GM10248 (cell line): ENCODE results near the gene ECT2L.

ENCODE experiments used
- CTCF ChIA-PET: fragments of 300-600 bp; sonication (Branson Sonifier 250); formaldehyde crosslinking; extraction: SDS; loops from one replicate; lab custom pipeline; 2021; ENCODE audit warnings: antibody characterized with exemption; lab: Yijun Ruan, JAX
- POLR2A ChIA-PET: fragments of 350-650 bp; sonication (Branson Sonifier 250); formaldehyde crosslinking; extraction: SDS; loops from one replicate; lab custom pipeline; 2020; ENCODE audit warnings: antibody characterized with exemption; lab: Yijun Ruan, JAX
- DNase-seq: peaks from one replicate; pipeline ENCODE4 v3.0.0; 2012; ENCODE audit errors: extremely low spot score
- TF ChIP-seq, protein P1 (sequence below): IDR thresholded peaks from 2 replicates; pipeline ENCODE4 v1.5.1; 2012; ENCODE audit warnings: mild to moderate bottlenecking, low read depth; ENCODE audit errors: extremely low read depth, missing control alignments, control extremely low read depth

ECT2L gene

DNA sequence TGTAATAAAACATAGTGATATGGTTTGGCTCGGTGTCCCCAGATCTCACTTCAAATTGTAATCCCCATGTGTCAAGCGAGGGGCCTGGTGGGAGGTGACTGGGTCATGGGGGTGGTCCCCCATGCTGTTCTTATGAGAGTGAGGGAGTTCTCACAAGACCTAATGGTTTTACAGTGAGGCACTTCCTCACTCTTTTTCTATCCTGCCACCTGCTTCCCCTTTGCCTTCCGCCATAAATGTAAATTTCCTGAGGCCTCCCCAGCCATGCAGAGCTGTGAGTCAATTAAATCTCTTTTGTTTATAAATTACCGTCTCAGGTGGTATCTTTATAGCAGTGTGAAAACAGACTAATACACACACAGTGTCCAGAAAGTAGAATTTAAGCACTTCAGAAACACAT is 113.6 kb downstream of the ECT2L start:
- TF ChIP-seq, protein P1, sequence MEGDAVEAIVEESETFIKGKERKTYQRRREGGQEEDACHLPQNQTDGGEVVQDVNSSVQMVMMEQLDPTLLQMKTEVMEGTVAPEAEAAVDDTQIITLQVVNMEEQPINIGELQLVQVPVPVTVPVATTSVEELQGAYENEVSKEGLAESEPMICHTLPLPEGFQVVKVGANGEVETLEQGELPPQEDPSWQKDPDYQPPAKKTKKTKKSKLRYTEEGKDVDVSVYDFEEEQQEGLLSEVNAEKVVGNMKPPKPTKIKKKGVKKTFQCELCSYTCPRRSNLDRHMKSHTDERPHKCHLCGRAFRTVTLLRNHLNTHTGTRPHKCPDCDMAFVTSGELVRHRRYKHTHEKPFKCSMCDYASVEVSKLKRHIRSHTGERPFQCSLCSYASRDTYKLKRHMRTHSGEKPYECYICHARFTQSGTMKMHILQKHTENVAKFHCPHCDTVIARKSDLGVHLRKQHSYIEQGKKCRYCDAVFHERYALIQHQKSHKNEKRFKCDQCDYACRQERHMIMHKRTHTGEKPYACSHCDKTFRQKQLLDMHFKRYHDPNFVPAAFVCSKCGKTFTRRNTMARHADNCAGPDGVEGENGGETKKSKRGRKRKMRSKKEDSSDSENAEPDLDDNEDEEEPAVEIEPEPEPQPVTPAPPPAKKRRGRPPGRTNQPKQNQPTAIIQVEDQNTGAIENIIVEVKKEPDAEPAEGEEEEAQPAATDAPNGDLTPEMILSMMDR: no peak
- no peak for DNase-seq
- ChIA-PET CTCF (no interaction called here), POLR2A (no interaction called here)

DNA sequence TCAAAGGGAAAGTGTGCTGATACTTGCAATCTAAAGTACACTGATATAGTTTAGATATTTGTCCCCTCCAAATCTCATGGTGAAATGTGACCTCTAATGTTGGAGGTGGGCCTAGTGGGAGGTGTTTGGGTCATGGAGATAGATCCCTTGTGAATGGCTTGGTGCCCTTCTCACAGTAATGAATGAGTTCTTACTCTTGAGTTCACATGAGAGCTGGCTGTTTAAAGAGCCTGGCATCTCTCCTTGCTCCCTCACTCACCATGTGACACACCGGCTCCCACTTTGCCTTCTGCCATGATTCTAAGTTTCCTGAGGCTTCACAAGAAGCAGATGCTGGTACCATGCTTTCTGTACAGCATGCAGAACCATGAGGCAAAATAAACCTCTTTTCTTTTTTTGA is 114.1 kb downstream of the ECT2L start:
- ChIA-PET CTCF (no interaction called here), POLR2A (no interaction called here)
- no peak for DNase-seq
- TF ChIP-seq, protein P1: no peak

DNA sequence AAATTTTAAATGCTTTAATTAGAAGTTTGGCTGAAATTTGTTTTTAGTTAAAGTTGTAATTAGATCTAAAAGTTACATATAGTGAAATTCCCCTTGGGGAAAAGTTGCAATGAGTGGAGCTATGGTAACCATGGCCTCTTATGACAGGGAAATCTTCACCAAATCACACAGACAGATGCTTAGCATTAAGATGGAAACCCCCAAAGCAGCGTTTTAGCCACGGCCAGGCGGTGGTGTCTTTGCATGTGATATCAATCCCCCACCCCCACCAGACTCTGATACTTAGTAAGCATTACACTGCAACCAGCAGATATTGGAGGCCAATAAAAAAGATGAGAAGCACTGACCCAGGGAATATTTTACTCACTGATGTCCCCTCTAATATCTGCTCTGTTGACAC is 116.4 kb downstream of the ECT2L start:
- POLR2A ChIA-PET: interaction anchor here (0.6 kb wide), 1 partner anchor 44 kb away, joined by 4 read pairs; no protein-coding TSS in a partner anchor
- CTCF ChIA-PET: interaction anchor here (1.3 to 2.0 kb wide), 3 partner anchors 8 to 96 kb away, joined by 3 to 4 read pairs (median 3); no protein-coding TSS in a partner anchor
- DNase-seq: peak; percentile 15
- TF ChIP-seq, protein P1: no peak

DNA sequence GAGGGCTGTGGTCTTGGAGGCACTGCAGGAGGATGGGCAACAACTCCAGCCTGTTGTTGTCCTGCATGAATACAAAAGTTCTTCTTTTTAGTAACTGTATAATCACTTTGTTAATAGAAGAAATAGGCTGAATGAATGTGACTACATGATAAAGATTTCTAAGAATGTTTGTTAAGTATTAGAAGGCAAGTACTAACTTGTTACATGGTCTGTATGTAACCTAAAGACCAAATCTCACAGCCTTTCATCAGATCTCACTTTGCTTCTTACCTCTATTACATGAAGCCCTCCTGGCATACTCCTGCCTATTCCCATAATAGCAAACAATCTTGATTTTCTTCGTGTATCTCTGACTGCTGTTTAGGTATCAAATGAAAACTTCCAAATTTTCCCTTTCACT is 118.8 kb downstream of the ECT2L start:
- ChIA-PET CTCF (interaction anchor here (1.1 kb wide), 1 partner anchor 9 kb away, joined by 3 read pairs; no protein-coding TSS in a partner anchor), POLR2A (no interaction called here)
- TF ChIP-seq, protein P1: no peak
- no peak for DNase-seq

DNA sequence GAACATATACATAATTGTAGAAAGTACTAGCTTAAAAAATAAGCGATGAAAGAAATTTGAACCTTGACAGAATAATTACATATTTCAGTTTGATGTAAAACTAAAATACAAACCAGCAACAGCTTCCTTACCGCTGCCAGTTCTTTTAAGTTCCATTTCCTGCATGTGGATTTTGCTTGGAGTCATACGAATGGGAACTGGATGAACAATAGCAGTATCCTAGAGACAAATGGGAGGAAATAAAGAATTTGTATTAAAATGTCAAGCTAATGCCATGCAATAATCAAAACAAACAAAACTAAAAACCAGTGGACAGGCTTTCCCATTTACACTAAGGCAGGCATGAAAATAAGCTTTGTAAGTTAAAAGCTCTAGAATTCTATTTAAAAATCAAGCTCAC is 125.0 kb downstream of the ECT2L start:
- CTCF ChIA-PET: interaction anchor here (1.0 to 3.6 kb wide), 4 partner anchors 11 to 68 kb away, joined by 3 to 23 read pairs (median 4); no protein-coding TSS in a partner anchor
- TF ChIP-seq, protein P1: no peak
- DNase-seq: no peak
- POLR2A ChIA-PET: interaction anchor here (0.6 kb wide), 1 partner anchor 10 kb away, joined by 5 read pairs; no protein-coding TSS in a partner anchor

DNA sequence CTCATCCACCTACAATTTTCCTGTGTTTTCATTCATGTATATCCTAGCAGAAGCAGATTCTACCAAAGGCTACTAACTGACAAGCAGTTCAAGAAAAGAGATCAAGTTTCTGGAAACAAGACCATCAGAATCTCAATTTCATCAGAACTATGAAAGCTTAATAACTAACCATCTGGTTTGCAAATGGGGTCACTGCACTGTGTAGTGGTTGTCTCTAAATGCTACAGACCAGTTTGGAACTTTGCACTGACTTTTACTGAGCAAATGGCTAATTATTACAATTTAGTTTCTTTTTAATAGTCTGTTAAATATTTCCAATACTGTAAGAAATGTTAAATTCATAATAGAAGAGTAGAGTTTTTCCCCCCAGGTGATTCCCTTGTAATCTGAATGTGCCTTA is 127.7 kb downstream of the ECT2L start:
- TF ChIP-seq, protein P1: no peak
- no peak for DNase-seq
- ChIA-PET CTCF (no interaction called here), POLR2A (no interaction called here)
